GM20000 (cell line): ENCODE data around the gene GABRP.

Experiments
- DNase-seq: peaks from one replicate; pipeline ENCODE4 v3.0.0; 2012; ENCODE audit warnings: low spot score
- CTCF ChIP-seq: IDR thresholded peaks from 2 replicates; pipeline ENCODE4 v1.5.1; 2012; ENCODE audit warnings: mild to moderate bottlenecking, control low read depth; ENCODE audit errors: extremely low read depth, missing control alignments

The GABRP gene

GRCh38 chr5:170809551-170809950 is 26.0 kb downstream of the GABRP start:
- peak; percentile 25 for TF ChIP-seq CTCF

GRCh38 chr5:170811719-170812118 is 28.2 kb downstream of the GABRP start:
- no peak for TF ChIP-seq CTCF
- DNase-seq = no peak

More at GRCh38 chr5:170809551-170809950, 26.0 kb downstream of the GABRP start:
- peak; percentile 39 for DNase-seq

GRCh38 chr5:170813231-170813630 is 29.7 kb downstream of the GABRP start:
- DNase-seq = no peak
- no peak for TF ChIP-seq CTCF

- no peak for TF ChIP-seq CTCF
- no peak for DNase-seq
Measured at GRCh38 chr5:170817195-170817594, 33.7 kb downstream of the GABRP start.

GRCh38 chr5:170818232-170818631 is 34.7 kb downstream of the GABRP start:
- no peak for DNase-seq
- TF ChIP-seq CTCF = no peak

- no peak for TF ChIP-seq CTCF
- DNase-seq = no peak
Measured at GRCh38 chr5:170819824-170820223, 36.3 kb downstream of the GABRP start.

GRCh38 chr5:170821257-170821800 is 37.8 kb downstream of the GABRP start:
- DNase-seq = no peak
- TF ChIP-seq CTCF = no peak
